GM19397 (cell line): ENCODE results near the gene C10orf105.

Source experiments
- ATAC-seq: cut with Tn5 transposase; IDR thresholded peaks from one replicate; pipeline ENCODE4 v1.9.1; 2021; ENCODE audit warnings: mild to moderate bottlenecking, moderate library complexity; ENCODE audit not compliant: unreplicated experiment

C10orf105 gene

DNA sequence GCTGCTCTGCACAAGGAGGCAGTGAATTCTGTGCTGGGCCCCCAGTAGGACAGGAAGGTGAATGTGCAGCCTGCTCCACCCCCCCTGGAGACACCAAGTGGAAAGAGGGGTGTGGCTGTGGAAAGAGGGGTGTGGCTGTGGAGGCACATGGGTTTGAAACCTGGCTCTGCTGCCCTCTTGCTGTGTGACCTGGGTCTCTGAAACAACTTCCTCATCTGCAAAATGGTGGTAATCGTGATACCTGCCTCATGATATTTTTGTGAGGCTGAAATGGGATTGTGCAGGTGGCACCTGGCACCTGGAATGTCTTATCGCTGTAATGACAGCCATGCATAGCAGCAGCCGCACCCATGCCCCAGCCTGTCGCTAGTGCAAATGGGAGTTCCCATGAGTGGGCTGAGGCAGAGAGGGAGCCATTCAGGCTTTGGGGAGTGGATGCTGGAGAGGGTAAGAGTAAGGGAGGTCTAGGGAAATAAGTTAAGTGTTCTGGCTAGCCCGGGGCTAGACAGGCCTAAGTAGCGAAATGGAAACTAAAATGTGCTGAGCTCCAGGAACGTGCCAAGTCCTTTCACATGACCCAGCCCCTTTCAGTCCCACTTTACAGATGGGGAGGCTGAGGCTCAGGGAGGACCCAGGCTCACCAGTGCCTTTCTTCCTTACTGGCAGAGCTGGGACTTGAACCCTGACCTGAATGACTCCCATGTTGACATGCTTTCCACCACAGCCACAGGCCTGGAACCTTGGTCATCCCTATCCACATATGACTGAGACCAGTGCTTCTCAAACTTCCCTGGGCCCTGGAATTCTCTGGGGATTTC is 35.0 kb downstream of the C10orf105 start:
- no peak for ATAC-seq

DNA sequence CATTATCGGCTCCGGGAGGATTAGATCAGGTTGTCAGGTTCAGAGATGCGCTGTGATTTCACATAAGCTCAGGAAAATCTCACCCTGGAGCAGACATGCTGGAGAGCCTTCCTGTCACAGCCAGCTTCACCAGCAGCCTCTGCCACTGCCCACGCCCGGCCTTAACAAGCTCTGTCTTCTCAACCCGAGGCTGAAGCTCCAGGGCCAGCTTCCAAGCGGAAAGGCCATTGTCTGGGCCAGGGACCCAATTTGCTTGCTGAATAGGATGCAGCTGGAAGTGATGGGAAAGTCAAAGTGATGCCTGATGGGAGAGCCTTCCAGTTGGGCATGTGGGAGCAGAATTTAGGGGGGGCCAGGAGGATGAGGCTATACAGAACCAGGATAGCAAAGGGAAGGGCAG is 36.3 kb downstream of the C10orf105 start:
- no peak for ATAC-seq

DNA sequence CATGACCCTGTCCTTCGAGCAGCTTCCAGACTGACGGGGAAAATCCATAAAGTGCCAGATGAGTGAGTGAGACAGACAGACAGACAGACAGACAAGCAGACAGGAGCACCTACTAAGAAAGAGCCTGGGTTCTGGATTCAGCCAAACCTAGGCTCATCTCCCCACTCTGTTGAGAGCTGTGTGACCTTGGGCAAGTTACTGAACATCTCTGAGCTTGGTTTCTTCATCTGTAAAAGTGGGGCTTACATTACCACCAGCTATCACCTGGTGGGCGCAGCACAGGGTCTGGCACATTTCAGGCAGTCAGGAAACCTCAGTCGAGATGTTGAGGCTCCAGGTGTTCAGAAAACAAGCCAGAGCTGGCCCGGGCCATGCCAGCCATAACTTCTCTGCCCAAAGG is 37.6 kb downstream of the C10orf105 start:
- ATAC-seq: no peak

DNA sequence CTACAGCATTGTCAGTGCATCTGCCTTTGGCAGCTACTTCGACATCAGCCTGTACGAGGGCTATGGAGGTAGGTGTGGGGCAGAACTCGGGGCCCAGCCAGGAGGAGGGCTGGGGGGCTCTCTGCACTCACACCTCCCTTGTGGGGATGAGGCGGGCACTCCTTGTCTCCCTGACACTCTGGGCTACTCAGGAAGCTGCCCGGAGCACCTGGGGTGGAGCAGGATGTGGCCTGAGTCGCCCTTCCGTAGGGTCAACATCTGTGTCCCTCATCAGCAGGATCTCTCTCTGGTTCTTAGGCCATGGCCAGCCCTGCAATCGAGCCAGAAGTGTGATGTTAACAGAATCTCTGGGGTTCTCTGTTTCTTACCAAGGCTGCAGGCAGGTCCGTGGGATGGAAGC is 40.2 kb downstream of the C10orf105 start:
- no peak for ATAC-seq

DNA sequence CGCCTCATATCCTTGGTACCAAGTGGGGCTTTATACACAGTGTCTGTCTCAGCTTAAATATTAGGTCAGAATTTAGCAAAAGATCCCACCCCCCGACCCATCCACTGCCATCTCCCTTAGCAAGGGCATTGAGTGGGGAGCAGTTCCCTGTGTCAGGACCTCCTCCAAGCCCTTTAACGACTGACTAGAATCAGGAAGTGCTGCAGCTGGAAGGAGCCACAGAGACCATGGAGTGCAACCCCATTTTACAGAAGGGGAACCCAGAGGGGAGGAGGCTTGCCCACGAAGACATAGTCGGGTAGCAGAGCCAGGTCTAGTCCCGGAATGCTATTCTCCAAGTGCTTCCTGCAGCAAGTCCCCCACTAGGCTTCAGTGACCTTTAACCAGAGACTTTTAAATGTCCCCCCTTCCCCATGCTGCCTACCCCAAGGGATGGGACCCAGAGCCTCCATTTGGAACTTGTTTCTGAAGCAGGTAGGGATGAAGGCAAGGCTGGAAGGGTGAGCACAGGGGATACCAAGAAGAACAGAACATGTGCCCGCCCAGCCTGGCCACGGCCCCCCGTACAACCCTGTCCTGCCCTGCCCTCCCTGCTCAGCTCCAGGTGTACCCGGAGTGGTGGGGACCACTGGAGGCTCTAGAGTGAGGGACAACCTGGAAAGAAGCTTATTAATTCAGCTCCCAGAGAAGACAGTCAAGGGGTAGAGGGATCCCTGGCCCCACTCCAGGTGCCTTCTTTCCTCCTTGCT is 41.3 kb downstream of the C10orf105 start:
- no peak for ATAC-seq

DNA sequence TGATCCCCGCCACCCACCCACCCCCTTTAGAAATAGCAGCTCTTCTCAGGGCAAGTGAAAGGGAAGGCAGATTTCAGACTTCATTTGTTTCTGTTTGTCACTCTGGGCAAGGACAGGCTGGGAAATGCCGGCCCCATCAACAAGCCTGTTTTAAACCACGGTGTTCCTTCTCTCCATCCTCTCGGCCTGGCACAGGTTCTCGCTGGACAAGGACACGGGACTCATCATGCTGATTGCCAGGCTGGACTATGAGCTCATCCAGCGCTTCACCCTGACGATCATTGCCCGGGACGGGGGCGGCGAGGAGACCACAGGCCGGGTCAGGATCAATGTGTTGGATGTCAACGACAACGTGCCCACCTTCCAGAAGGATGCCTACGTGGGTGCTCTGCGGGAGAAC is 42.3 kb downstream of the C10orf105 start:
- ATAC-seq: no peak

DNA sequence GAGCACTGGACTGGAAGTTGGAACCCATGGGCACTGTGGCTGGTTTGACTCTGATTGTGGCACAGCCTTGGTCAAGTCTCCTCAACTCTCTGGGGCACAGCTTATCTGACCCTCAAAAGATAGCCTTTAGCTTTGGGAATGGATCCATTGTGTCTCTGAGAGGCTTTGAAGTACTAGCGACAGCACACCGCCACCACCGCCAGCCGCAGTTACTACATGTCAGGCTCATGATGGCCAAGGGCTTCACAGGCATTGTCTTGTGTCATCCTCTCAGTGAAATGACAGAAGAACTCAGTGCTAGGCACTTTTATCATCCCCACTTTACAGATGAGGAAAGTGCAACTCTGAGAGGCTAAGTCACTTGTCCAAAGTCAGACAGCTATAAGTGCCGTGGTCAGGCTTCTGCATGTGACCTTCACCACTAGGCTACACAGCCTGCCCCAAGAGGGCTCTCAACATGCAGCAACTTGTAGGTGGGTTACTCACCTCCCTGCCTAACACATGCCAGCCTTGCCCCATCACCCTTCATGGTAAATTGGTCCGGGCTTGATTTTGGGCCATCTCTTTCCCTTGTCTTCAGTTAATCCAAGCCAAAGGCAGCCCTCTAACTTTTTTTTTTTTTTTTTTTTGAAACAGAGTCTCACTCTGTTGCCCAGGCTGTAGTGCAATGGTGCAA is 44.1 kb downstream of the C10orf105 start:
- ATAC-seq: no peak

DNA sequence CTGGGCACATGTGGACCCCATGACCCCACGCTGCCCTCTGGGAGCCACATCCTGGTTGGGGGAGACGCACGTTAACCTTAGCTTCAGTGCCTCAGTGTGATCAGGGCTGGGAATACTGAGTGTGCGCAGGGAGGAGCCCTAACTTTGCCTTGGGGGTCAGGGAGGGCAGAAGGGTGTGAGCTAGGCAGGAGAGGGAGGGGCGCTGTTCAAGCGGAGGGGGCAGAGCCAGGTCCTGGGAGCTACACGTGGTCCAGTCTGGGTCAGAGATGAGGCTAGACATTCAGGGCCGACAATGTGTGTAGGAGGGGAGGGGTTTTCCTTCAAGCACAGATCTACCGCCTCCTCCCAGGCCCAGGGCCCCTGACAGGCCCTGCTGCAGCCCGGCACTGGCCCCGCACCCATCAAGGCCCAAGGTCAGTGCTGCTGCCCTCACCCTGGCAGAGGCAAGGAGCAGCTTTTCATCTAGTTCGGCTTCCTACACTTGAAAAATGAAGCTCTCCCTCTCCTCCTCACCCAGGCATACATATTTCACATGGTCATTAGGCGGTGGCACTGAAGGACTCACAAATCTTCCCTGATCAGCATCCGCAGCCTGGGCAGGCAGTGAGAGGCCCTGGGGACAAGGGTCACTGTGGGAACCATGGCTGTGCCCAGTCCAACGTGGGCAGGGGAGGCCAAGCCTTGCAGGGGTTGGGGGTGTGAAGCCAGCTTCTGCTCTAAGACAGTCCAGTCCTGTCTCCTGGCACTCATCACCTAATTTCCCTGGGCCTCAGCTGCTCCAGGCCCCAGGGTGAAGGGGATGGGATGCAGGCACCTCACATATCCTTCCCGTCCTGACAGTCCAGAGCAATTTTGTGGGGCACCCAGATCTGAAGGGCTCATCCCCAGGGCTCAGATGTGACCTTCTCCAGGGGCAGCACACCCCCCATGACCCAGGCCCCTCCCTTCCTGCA is 47.3 kb downstream of the C10orf105 start:
- ATAC-seq: no peak

DNA sequence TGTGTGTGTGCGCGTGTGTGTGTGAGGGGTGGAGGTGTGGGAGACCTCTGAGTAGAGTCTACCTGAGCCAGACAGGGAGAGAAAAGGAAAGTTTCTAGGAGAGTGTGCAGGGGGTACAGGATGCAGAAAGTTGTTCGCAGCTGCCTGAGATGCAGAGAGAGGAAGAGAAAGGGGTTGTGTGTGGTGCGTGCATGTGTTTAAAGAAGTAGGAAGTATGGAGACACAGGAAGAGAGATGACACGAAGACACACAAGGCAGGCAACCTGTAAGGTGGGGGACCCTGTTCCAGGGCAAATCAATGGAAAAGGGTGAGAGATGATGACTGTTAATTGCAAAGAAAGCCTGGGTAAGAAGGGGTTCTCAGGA is 52.2 kb downstream of the C10orf105 start:
- no peak for ATAC-seq

DNA sequence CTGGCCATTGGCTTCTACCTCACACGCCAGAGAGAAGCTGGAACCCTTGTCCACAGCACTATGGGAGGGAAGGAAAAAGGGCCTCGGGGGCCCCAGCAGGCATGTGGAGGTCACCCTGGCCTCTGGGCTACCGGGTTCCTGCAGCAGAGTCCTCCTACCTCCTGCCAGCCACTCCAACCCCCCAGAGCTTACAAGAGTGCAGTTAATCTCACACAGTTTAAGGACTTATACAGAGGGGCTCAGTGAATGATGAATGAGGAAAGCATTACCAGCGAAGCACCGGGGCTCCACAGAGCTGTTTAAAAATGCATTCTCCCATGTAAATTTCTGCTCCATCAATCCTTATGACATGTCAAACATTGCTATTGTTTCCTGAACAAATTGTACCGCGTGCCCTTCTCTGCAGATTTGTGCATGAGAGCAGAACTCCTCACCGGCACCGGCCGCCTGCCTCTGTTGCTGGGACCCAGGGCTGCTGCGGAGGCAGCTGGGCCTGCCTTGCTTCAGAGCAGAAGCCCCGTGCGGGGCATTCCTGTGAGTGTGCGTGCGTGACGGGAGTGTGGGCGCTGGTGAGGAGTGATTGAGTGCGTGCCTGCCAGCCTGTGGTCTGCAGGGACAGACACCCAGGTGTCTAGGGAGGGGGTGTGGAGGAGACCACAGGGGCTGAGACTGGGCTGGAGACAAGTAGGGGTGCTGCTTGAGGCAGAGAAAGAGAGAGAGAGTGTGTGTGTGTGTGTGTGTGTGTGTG is 52.8 kb downstream of the C10orf105 start:
- ATAC-seq: no peak

DNA sequence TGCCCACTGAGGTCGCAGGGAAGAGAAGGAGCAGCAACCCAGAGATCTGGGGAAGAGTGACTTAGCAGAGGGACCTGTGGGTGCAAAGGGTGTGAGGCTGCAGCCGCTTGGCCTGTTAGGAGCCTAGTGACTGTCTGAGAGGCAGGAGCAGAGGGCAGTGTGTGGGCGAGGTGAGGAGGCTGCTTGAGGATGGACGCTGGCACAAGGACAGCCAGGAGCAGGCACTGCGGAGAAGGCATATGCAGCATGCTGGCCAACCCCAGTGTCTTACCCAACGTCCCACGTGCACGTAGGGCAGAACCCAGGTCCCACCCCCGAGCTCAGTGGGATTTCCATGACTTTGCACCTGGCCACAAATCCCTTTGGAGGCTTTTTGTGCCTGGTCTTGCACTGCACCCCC is 54.1 kb downstream of the C10orf105 start:
- ATAC-seq: no peak

DNA sequence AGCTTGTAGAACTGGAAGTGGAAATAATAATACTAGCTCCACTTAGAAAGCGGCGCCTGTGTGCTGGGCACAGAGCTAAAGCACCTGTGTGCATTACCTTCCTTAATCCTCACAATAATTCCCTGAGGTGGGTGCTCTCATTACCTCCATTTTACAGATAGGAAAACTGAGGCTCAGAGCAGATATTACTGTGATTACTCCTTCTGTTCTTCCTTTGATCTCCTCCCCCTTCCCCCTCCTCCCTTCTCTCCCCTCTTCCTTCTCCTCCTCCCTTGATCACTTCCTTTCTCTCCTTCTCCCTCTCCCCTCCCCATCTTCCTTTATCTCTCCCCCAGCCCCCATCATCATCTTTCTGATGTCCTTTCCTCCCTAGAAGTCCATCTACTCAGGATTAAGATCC is 55.0 kb downstream of the C10orf105 start:
- ATAC-seq: no peak

DNA sequence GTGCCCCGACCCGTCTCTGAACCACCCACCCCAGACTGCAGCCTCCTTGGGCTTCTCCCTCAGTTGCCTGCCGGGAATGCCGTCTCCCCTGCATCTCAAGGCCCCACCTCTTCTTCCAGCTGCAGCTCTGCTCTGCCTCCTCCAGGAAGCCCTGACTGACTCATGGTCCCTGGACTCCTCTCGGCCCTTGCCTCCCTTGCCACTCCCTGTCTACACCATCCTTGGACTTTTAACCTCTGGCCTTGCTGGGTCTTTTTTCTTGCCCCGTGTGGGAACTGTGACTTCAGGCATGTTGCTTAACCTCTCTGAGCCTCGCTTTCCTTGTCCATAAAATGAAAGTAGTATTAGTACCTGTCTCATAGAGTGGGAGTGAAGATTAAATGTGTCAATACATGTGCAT is 56.3 kb downstream of the C10orf105 start:
- ATAC-seq: no peak

DNA sequence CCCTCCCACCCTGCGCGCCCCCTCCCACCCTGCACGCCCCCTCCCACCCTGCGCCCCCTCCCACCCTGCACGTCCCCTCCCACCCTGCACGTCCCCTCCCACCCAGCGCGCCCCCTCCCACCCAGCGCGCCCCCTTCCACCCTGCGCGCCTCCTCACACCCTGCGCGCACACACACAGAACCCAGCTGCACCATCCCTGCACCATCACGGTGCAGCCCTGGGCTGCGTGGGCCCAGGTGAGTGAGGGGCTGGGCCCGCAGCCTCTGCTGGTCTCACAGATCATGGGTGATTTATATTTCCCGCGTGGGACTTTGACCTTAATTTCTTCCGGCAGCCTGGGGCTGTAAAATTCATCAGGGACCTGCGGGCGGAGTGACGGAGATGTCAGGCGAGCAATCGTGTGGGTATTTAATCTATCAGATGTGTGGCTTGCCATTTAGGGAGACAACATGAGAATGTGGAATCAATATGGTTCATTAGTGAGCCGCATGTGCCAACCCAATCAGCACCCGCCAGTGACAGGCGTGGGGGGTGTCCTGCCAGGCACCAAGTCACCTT is 57.7 kb downstream of the C10orf105 start:
- ATAC-seq: no peak
